ENCODE measurements around the gene RFTN2.

The RFTN2 gene

GRCh38 chr2:197543206-197543605, 132.2 kb downstream of the RFTN2 start:
- no peak for DNase-seq (ENCODE audit: low read depth)

GRCh38 chr2:197539734-197540133, 135.7 kb downstream of the RFTN2 start:
- DNase-seq (ENCODE audit: low read depth): no peak

- DNase-seq (ENCODE audit: low read depth): no peak
These were observed 137.0 kb downstream of the RFTN2 start for GRCh38 chr2:197538412-197538811.

All from fibroblast of the conjunctiva (primary cell).